HG03025 (cell line): ENCODE measurements around the gene TC2N.

ENCODE experiments used
- ATAC-seq: cut with Tn5 transposase; IDR thresholded peaks from one replicate; pipeline ENCODE4 v1.9.1; 2021; ENCODE audit warnings: mild to moderate bottlenecking, moderate library complexity; ENCODE audit not compliant: unreplicated experiment, low FRiP score

Gene TC2N

DNA sequence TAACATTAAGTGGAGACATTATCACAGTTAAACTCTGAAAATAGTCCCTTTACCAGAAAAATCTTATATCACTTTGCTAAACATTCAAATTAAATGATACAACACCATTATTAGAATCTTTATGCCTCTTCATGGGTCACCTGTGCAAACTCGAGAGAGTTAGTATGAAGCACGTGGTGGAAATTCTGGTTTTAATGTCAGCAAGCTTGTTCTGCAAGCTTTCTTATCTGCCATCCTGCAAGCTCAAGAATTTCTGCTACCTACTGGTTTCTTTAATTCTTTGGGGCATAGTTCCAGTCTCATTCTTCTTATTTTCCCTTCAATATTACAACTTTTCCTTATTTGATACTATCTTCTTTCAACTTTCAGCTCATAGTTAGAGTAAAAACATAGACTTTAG is 136.3 kb downstream of the TC2N start:
- ATAC-seq, result no peak

DNA sequence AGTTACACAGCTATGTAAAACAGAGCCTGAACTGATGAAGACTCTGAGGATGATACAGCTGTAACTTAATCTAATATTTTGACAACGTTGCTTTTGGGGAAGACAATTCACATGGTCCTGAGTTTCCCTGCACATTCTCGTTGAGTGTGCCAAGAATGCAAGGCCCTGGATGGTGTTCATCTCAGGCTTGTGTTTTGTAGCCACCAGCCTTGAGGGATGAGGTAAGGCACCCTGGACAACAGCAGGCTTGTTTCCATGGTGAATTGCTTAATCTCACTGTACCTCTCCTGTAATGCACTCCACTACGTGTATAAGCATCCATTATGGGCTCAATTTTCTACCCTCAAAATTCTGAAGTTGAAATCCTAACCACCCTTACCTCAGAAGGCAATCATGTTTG is 137.6 kb downstream of the TC2N start:
- no peak for ATAC-seq
